Thyroid gland (tissue), 4 donors: ENCODE data around the gene PTPRU.

Experiments
- POLR2A ChIP-seq, 2 donors: fragments of 450-650 bp; IDR thresholded peaks; one replicate each; pipeline ENCODE4 v1.6.1; 2017; ENCODE audit warnings: antibody characterized with exemption in 2 of 2, mild to moderate bottlenecking in 2 of 2, moderate library complexity in 1 of 2
- TF ChIP-seq, protein P1 (sequence below), 6 experiments: fragments of 200-600 bp in 3 of 6; fragments of 450-650 bp in 3 of 6; sonication (generic) in 3 of 6; IDR thresholded peaks; one replicate each; pipeline ENCODE4 v1.5.1; 2016 to 2019; ENCODE audit warnings: antibody characterized with exemption in 6 of 6, mild to moderate bottlenecking in 2 of 6, inconsistent platforms in 1 of 6, moderate library complexity in 1 of 6

DNA sequence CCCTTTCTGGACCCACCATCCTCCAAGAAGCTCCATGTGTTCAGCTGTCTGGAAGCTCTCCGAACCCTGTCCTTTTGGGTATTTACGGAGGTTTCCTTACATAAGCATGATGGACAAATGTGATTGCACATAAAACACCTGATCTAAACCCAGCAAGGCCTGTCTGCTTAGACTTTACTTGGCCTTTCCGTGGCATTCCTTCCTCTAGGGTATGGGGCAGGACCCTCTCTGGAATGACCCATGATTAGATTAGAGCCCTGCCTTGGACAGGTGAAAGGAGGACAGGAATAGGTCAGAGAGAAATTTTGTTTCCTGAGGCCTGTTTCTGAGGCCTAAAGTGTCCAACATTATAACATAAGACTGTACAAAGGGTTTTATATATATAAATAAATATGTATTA, 16.9 kb downstream of the PTPRU start:
- no peak for TF ChIP-seq POLR2A (IDR thresholded peaks at IDR 0.05)
- TF ChIP-seq, protein P1, sequence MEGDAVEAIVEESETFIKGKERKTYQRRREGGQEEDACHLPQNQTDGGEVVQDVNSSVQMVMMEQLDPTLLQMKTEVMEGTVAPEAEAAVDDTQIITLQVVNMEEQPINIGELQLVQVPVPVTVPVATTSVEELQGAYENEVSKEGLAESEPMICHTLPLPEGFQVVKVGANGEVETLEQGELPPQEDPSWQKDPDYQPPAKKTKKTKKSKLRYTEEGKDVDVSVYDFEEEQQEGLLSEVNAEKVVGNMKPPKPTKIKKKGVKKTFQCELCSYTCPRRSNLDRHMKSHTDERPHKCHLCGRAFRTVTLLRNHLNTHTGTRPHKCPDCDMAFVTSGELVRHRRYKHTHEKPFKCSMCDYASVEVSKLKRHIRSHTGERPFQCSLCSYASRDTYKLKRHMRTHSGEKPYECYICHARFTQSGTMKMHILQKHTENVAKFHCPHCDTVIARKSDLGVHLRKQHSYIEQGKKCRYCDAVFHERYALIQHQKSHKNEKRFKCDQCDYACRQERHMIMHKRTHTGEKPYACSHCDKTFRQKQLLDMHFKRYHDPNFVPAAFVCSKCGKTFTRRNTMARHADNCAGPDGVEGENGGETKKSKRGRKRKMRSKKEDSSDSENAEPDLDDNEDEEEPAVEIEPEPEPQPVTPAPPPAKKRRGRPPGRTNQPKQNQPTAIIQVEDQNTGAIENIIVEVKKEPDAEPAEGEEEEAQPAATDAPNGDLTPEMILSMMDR (IDR thresholded peaks at IDR 0.05): no peak
